Kidney epithelial cell (primary cell): ENCODE data around the gene PLEKHA5. TPM values are rescaled to one million over a fixed set of nuclear protein-coding genes. Genes with fewer than 3 reads are reported as not detected.
"Not testable (repeated sequence)": the region's sequence is repeated elsewhere in the genome, so short reads cannot be mapped to it uniquely, and the experiment has no call there.

Experiments
- DNase-seq: peaks from one replicate; pipeline ENCODE4 v3.0.0-alpha.2; 2010; ENCODE audit warnings: low read depth
- H3K27me3 ChIP-seq: 2 replicates; pipeline ENCODE4 v1.6.0; 2011; ENCODE audit warnings: low read length; ENCODE audit not compliant: control insufficient read depth, insufficient read depth
- H3K36me3 ChIP-seq: 2 replicates; pipeline ENCODE4 v1.5.1; 2011; ENCODE audit warnings: low read length; ENCODE audit not compliant: control insufficient read depth, insufficient read depth
- H3K4me3 ChIP-seq: 2 replicates; pipeline ENCODE4 v1.5.1; 2011; ENCODE audit warnings: low read depth, mild to moderate bottlenecking, control low read depth, low read length
- CTCF ChIP-seq: IDR thresholded peaks from 2 replicates; pipeline ENCODE4 v1.5.1; 2011; ENCODE audit warnings: mild to moderate bottlenecking, moderate library complexity, low read length, control low read depth, inconsistent platforms; ENCODE audit not compliant: insufficient read depth, poor library complexity, severe bottlenecking
- total RNA-seq: library from RNA; depleted of rRNA; stranded (reverse); fragments of >200 nt; gene quantifications from 2 replicates; pipeline ENCODE4 v1.2.3, GENCODE V29; 2015

The PLEKHA5 gene
- total RNA-seq, 1 donor from 2014 or later, result 21.9 TPM

- no peak for TF ChIP-seq CTCF
- no peak for DNase-seq
Observed at GRCh38 chr12:19227190-19227879, 97.8 kb downstream of the PLEKHA5 start.

GRCh38 chr12:19227880-19228210, 98.3 kb downstream of the PLEKHA5 start:
- TF ChIP-seq CTCF, result no peak
- Histone ChIP-seq H3K4me3 (no peak overlapping the region), H3K27me3 (no peaks in the 10 kb centered on the region), H3K36me3 (no peaks in the 10 kb centered on the region)
- DNase-seq, result no peak

More at GRCh38 chr12:19227190-19227879, 97.8 kb downstream of the PLEKHA5 start:
- H3K27me3 ChIP-seq, result no peaks in the 10 kb centered on the region
- H3K4me3 ChIP-seq, result no peak overlapping the region
- no peaks in the 10 kb centered on the region for H3K36me3 ChIP-seq

DNA sequence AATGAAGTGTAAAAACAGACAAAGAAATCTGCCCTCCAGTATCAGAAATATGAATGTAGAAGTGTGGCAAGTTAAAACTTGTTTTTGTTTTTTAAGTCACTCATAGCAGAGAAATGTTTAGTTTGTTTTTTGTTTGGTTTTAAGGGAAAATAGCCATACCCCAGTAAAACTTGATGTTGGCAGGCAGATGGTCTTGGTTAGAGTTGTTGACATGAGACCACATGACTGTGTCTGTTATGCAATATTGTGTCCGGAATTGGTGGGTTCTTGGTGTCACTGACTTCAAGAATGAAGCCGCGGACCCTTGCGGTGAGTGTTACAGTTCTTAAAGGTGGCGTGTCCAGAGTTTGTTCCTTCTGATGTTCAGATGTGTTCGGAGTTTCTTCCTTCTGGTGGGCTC, 99.5 kb downstream of the PLEKHA5 start:
- DNase-seq, H3K27me3 ChIP-seq, H3K4me3 ChIP-seq, H3K36me3 ChIP-seq: not testable (repeated sequence)

DNA sequence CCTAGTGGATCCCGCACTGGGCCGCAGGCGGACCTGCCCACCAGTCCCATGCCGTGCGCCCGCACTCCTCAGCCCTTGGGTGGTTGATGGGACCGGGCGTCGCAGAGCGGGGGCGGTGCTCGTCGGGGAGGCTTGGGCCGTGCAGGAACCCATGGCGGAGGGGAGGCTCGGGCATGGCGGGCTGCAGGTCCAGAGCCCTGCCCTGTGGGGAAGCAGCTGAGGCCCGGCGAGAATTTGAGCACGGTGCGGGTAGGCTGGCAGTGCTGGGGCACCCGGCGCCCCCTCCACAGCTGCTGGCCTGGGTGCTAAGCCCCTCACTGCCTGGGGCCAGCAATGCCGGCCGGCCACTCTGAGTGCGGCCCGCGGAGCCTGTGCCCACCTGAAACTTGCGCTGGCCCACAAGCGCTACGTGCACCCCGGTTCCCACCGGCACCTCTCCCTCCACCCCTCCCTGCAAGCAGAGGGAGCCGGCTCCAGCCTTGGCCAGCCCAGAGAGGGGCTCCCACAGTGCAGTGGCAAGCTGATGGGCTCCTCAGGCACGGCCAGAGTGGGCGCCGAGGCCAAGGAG, 100.8 kb downstream of the PLEKHA5 start:
- no peak for DNase-seq
- TF ChIP-seq CTCF, result no peak
- Histone ChIP-seq H3K27me3 (no peaks in the 10 kb centered on the region), H3K36me3 (no peaks in the 10 kb centered on the region), H3K4me3 (no peak overlapping the region)

DNA sequence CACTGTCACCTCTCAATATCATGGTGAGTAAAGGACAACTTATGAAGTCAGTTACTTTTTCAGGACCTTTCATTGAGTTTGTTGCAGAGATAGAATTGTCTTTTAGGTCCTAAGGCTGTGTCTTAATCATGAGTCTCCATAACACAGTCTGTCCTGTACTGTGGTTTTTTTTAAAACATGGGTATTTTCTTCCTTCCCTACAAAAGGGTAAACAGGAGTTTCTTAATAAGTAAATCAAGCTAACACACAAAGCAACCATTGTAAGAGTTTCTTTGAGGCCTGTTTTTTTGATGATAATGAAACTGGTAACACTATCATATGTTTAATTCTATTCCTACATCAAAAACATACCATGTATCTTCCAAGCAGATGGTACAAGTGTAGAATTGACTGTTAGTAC, 101.4 kb downstream of the PLEKHA5 start:
- no peak for TF ChIP-seq CTCF

GRCh38 chr12:19234171-19234704, 104.7 kb downstream of the PLEKHA5 start:
- Histone ChIP-seq H3K27me3 (no peaks in the 10 kb centered on the region), H3K36me3 (no peaks in the 10 kb centered on the region), H3K4me3 (no peak overlapping the region)
- DNase-seq, result no peak
- TF ChIP-seq CTCF, result no peak

More for the DNA sequence above, 101.4 kb downstream of the PLEKHA5 start:
- no peak overlapping the region for H3K4me3 ChIP-seq
- no peaks in the 10 kb centered on the region for H3K36me3 ChIP-seq
- DNase-seq, result no peak
- no peaks in the 10 kb centered on the region for H3K27me3 ChIP-seq
